KMS-11 (cell line): Measurements from ENCODE around the gene TMEM161B.

ENCODE experiments used
- H2AFZ ChIP-seq: fragments of 200-600 bp; sonication (generic); 2 replicates; pipeline ENCODE4 v1.6.1; 2016; ENCODE audit warnings: antibody characterized with exemption, mixed run types, low read depth
- H3K27ac ChIP-seq: fragments of 200-600 bp; sonication (generic); 2 replicates; pipeline ENCODE4 v1.6.1; 2016; ENCODE audit warnings: mild to moderate bottlenecking, mixed run types
- H3K27me3 ChIP-seq: fragments of 200-600 bp; sonication (generic); 2 replicates; pipeline ENCODE4 v1.6.1; 2017; ENCODE audit warnings: mild to moderate bottlenecking, low read depth, mixed run types, moderate library complexity; ENCODE audit not compliant: insufficient read depth
- H3K36me3 ChIP-seq: fragments of 200-600 bp; sonication (generic); 2 replicates; pipeline ENCODE4 v1.6.1; 2017; ENCODE audit warnings: mild to moderate bottlenecking, mixed run types; ENCODE audit not compliant: insufficient read depth
- H3K4me1 ChIP-seq: fragments of 200-600 bp; sonication (generic); 2 replicates; pipeline ENCODE4 v1.6.1; 2016; ENCODE audit warnings: mild to moderate bottlenecking, low read depth, mixed run types; ENCODE audit not compliant: poor library complexity, severe bottlenecking
- H3K4me2 ChIP-seq: fragments of 200-600 bp; sonication (generic); 2 replicates; pipeline ENCODE4 v1.7.0; 2016; ENCODE audit warnings: mild to moderate bottlenecking, mixed run types
- H3K4me3 ChIP-seq: fragments of 200-600 bp; sonication (generic); IDR thresholded peaks from 2 replicates; pipeline ENCODE4 v1.6.1; 2017; ENCODE audit warnings: low read depth, low read length, mixed read lengths; ENCODE audit not compliant: insufficient read depth
- H3K79me2 ChIP-seq: fragments of 200-600 bp; sonication (generic); 2 replicates; pipeline ENCODE4 v1.6.1; 2016; ENCODE audit warnings: low read depth, mixed run types; ENCODE audit not compliant: insufficient read depth
- H3K9ac ChIP-seq: fragments of 200-600 bp; sonication (generic); 2 replicates; pipeline ENCODE4 v1.6.1; 2016; ENCODE audit warnings: mild to moderate bottlenecking, mixed run types
- H4K20me1 ChIP-seq: fragments of 200-600 bp; sonication (generic); 2 replicates; pipeline ENCODE4 v1.6.1; 2016; ENCODE audit warnings: mild to moderate bottlenecking, mixed run types; ENCODE audit not compliant: insufficient read depth
- TF ChIP-seq, protein P1 (sequence below): fragments of 200-600 bp; sonication (generic); conservative IDR thresholded peaks from 2 replicates; pipeline ENCODE4 v1.6.1; 2017; ENCODE audit warnings: low read depth, mild to moderate bottlenecking, antibody characterized with exemption, low read length, moderate library complexity, mixed read lengths

Gene TMEM161B

GRCh38 chr5:88256872-88257271 lies 11.8 kb downstream of the TMEM161B start:
- H2AFZ ChIP-seq: no peak overlapping the region
- peaks cover 95% of the 10 kb centered on the region for H3K79me2 ChIP-seq
- peaks cover 24% of the 10 kb centered on the region for H3K4me1 ChIP-seq
- H3K27ac ChIP-seq: no peak overlapping the region
- H3K9ac ChIP-seq: no peak overlapping the region
- peaks cover 7% of the 10 kb centered on the region; the same call in 1 of the 2 replicates for H4K20me1 ChIP-seq
- no peak overlapping the region for H3K4me2 ChIP-seq
- H3K4me3 ChIP-seq: no peak overlapping the region
- H3K36me3 ChIP-seq: no peaks in the 10 kb centered on the region
- TF ChIP-seq, protein P1, sequence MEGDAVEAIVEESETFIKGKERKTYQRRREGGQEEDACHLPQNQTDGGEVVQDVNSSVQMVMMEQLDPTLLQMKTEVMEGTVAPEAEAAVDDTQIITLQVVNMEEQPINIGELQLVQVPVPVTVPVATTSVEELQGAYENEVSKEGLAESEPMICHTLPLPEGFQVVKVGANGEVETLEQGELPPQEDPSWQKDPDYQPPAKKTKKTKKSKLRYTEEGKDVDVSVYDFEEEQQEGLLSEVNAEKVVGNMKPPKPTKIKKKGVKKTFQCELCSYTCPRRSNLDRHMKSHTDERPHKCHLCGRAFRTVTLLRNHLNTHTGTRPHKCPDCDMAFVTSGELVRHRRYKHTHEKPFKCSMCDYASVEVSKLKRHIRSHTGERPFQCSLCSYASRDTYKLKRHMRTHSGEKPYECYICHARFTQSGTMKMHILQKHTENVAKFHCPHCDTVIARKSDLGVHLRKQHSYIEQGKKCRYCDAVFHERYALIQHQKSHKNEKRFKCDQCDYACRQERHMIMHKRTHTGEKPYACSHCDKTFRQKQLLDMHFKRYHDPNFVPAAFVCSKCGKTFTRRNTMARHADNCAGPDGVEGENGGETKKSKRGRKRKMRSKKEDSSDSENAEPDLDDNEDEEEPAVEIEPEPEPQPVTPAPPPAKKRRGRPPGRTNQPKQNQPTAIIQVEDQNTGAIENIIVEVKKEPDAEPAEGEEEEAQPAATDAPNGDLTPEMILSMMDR: no peak
- H3K27me3 ChIP-seq: no peaks in the 10 kb centered on the region

- Histone ChIP-seq H3K27ac (no peak overlapping the region), H4K20me1 (0 out of 2 replicates have a peak, but pooled peaks cover 6% of the 10 kb centered on the region), H3K9ac (no peak overlapping the region), H3K4me3 (no peak overlapping the region), H3K27me3 (no peaks in the 10 kb centered on the region), H3K4me1 (peaks cover 32% of the 10 kb centered on the region), H3K4me2 (no peak overlapping the region), H3K36me3 (no peaks in the 10 kb centered on the region), H2AFZ (no peak overlapping the region), H3K79me2 (peaks cover 96% of the 10 kb centered on the region)
- TF ChIP-seq, protein P1: no peak
Observed at GRCh38 chr5:88256037-88256436, 12.6 kb downstream of the TMEM161B start.

DNA sequence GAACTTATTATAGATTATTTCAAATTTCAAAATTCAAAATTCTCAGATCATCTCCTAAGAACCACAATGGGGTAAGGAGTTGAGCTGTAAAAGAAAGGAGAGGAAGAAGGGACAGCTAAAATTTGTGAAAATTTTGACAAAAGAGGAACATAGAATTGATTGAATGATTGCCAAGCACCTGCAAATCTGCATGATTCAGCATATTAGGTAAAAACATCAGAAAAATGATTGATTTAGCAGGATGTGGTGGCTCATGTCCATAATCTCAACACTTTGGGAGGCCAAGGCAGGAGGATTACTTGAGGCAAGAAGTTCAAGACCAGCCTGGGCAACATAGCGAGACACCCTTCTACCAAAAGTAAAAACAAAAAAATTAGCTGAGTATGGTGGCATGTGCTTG lies 14.3 kb downstream of the TMEM161B start:
- no peak overlapping the region for H2AFZ ChIP-seq
- H3K4me3 ChIP-seq: no peak overlapping the region
- H3K27ac ChIP-seq: no peak overlapping the region
- H3K4me2 ChIP-seq: no peak overlapping the region
- H3K9ac ChIP-seq: no peak overlapping the region
- H4K20me1 ChIP-seq: peaks cover 6% of the 10 kb centered on the region; the same call in 1 of the 2 replicates
- no peaks in the 10 kb centered on the region for H3K27me3 ChIP-seq
- H3K36me3 ChIP-seq: no peaks in the 10 kb centered on the region
- peaks cover 38% of the 10 kb centered on the region for H3K4me1 ChIP-seq
- peaks cover 96% of the 10 kb centered on the region for H3K79me2 ChIP-seq
- TF ChIP-seq, protein P1: no peak

GRCh38 chr5:88251048-88251711 lies 17.5 kb downstream of the TMEM161B start:
- no peaks in the 10 kb centered on the region for H3K27me3 ChIP-seq
- no peaks in the 10 kb centered on the region for H3K36me3 ChIP-seq
- H3K27ac ChIP-seq: no peak overlapping the region
- H3K9ac ChIP-seq: no peak overlapping the region
- H3K79me2 ChIP-seq: peaks cover 95% of the 10 kb centered on the region
- H3K4me2 ChIP-seq: peak overlapping the region; percentile 17
- H2AFZ ChIP-seq: no peak overlapping the region
- H3K4me3 ChIP-seq: no peak overlapping the region
- TF ChIP-seq, protein P1: no peak
- no peaks in the 10 kb centered on the region; the same call in 1 of the 2 replicates for H4K20me1 ChIP-seq
- H3K4me1 ChIP-seq: peaks cover 38% of the 10 kb centered on the region
